Stimulated activated CD4-positive, alpha-beta T cell treated with anti-CD3 and anti-CD28 coated beads, Interleukin-1b, Interleukin-23, amount 100 ng/mL, for 4 hours (primary cell): ENCODE measurements around the gene BTBD9.

Experiments
- DNase-seq, 2 donors: peaks; one replicate each; pipeline ENCODE4 v3.0.0-alpha.2; 2020; ENCODE audit warnings: low read depth in 2 of 2

The BTBD9 gene

GRCh38 chr6:38555606-38556005 is 84.1 kb downstream of the BTBD9 start:
- DNase-seq = no peak

GRCh38 chr6:38554700-38555413 is 84.9 kb downstream of the BTBD9 start:
- DNase-seq = no peak

- no peak for DNase-seq
These were observed 85.7 kb downstream of the BTBD9 start for GRCh38 chr6:38554014-38554413.

GRCh38 chr6:38552121-38552520 is 87.6 kb downstream of the BTBD9 start:
- DNase-seq = no peak

GRCh38 chr6:38549795-38550194 is 89.9 kb downstream of the BTBD9 start:
- DNase-seq = no peak

- DNase-seq = no peak
These were observed 90.5 kb downstream of the BTBD9 start for GRCh38 chr6:38549180-38549579.

GRCh38 chr6:38543022-38543421 is 96.7 kb downstream of the BTBD9 start:
- DNase-seq = no peak

GRCh38 chr6:38542031-38542430 is 97.7 kb downstream of the BTBD9 start:
- no peak for DNase-seq

GRCh38 chr6:38533064-38533463 is 106.7 kb downstream of the BTBD9 start:
- DNase-seq = no peak

GRCh38 chr6:38531134-38531533 is 108.6 kb downstream of the BTBD9 start:
- DNase-seq = no peak

- DNase-seq = no peak
These were observed 111.3 kb downstream of the BTBD9 start for GRCh38 chr6:38528196-38528965.

- no peak for DNase-seq
These were observed 112.4 kb downstream of the BTBD9 start for GRCh38 chr6:38527371-38527770.

- DNase-seq = no peak
These were observed 113.8 kb downstream of the BTBD9 start for GRCh38 chr6:38525888-38526287.

GRCh38 chr6:38524436-38525145 is 115.1 kb downstream of the BTBD9 start:
- DNase-seq = no peak

GRCh38 chr6:38522322-38522721 is 117.4 kb downstream of the BTBD9 start:
- no peak for DNase-seq

GRCh38 chr6:38518511-38519304 is 121.0 kb downstream of the BTBD9 start:
- no peak for DNase-seq

GRCh38 chr6:38517005-38517404 is 122.7 kb downstream of the BTBD9 start:
- no peak for DNase-seq

GRCh38 chr6:38514399-38514798 is 125.3 kb downstream of the BTBD9 start:
- no peak for DNase-seq

- no peak for DNase-seq
These were observed 127.5 kb downstream of the BTBD9 start for GRCh38 chr6:38512211-38512610.

- no peak for DNase-seq
These were observed 129.5 kb downstream of the BTBD9 start for GRCh38 chr6:38510205-38510604.

GRCh38 chr6:38509713-38510112 is 130.0 kb downstream of the BTBD9 start:
- DNase-seq = no peak

- no peak for DNase-seq
These were observed 130.8 kb downstream of the BTBD9 start for GRCh38 chr6:38508894-38509293.
